DMS 273 treated with DMSO at 0.1 percent for 48 hours (cell line): ENCODE measurements around the gene DOP1A.

Experiments
- DNase-seq: peaks from one replicate; lab custom pipeline; 2025; lab: John Stamatoyannopoulos, UW

DOP1A gene

GRCh38 chr6:83083476-83083875 lies 16.0 kb downstream of the DOP1A start:
- no peak for DNase-seq

DNA sequence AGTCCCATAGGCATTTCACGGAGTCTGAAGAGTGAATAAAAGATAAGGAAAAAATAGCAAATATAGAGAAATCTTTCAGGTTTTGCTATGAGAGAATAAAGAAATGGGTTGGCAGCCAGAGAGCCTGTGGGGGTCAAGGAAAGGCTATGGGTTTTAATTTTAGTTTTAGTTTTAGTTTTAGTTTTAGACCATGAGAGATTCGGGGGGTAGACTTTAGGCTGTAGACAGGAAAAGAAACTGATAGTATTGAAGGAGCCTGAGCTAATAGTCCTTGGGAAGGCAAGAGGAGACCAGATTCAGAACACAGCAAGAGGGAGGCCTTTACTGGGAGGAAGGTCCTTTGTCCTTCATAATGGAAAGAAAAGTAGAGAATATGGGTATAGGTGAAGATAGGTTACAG lies 19.3 kb downstream of the DOP1A start:
- no peak for DNase-seq

- DNase-seq, result no peak
These were observed 25.4 kb downstream of the DOP1A start for GRCh38 chr6:83092756-83093399.

GRCh38 chr6:83096791-83097190 lies 29.3 kb downstream of the DOP1A start:
- no peak for DNase-seq

DNA sequence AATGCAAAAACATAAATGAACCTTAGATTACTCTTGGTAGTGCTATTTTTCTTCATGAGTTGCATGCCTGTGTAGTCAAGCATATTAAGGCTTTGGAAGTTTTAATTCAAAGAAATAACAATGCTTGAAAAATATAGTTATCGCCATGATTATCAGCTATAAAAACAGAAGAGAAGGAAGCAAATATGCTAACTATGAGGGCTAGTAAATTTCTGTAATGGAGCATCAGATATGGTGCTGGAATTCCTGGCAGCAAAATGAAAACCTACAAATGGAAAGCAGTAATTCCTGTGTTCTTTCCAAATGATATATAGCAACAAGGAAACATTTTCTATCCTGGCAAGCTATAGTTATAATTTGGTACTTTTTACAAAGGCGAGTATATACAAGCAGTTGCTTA lies 29.7 kb downstream of the DOP1A start:
- no peak for DNase-seq

DNA sequence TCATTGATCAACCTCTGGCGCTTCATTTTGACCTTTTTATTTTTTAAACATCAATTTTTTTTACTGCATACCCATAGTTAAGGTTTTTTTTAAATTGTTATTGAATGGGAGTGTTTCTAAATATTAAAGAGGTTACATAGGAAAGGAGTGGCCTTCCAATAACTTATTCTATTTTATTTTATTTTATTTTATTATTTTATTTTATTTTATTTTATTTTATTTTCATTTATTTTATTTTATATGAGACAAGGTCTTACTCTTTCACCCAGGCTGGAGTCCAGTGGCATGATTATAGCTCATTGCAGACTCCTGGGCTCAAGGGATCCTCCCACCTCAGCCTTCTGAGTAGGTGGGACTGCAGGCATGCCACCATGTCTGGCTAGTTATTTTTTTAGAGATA lies 30.2 kb downstream of the DOP1A start:
- no peak for DNase-seq

DNA sequence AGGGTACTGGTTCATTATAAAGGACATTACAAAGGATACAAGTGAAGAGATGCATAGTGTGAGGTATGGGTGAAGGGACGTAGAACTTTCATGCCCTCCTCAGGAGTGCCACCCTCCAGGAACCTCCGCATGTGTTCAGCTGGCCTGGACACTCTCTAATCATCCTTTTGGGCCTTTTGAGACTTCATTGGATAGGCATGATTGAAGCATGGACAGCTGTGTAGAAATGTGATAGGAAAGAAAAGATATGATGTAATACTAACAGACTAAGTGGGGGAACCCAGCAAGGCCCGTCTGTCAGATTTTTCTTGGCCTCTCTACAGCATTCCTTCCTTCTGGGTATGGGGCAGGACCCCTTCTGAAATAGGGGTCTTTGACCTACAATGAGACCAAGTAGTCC lies 31.1 kb downstream of the DOP1A start:
- no peak for DNase-seq

DNA sequence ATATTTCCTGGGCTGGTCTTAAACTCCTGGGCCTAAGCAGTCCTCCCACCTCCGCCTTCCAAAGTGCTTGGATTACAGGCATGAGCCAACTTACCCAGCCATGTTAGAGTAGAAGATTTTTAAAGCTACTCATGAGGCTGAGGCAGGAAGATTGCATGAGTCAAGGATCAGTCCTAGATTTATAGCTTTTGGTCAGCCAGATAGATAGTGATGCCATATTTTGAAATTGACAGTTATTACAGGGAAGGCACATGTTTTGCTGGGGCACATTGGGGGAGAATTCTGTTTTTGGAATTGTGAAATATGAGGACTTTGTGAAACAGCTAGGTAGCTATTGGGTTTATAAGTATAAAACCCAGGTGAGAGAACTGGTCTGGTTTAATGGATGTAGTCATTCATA lies 40.9 kb downstream of the DOP1A start:
- no peak for DNase-seq

- DNase-seq, result no peak
These were observed 45.8 kb downstream of the DOP1A start for GRCh38 chr6:83113258-83113657.

DNA sequence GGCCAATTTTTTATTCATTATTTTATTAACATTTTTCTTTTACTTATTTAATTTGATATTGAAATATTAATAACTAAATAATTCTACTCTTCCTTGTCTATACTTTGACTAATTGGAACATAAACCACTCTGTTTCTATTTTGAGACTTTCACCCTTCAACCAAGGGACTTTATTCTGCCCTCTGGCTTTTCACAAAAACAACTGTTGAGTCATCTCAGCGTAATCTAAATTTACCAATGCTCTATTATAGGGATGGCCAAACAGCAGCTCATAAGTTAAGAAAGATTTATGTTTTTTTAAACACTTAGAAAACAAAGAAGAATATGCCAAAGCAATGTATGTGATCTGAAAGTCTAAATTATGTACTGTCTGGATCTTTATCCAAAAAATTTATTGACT lies 46.7 kb downstream of the DOP1A start:
- DNase-seq, result no peak

- DNase-seq, result no peak
These were observed 50.3 kb downstream of the DOP1A start for GRCh38 chr6:83117802-83118201.

GRCh38 chr6:83119742-83120300 lies 52.4 kb downstream of the DOP1A start:
- DNase-seq, result no peak

DNA sequence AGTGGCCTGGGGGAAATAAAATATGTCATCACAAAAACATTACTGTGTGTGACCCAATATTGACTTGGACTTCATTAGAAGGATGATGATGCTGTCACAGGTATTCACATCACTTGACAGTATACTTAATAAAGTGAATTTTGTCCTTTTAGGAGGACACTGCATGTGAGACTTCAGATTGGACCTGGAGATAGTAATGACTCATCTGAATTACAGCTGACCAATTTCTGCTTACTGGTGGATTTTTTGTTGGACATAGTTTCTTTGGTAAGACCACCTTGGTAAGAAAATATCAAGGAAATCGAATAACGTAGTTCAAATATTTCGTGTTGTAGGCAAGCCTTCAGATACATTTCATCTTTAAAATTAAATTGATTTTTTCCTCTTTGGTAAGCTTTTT lies 57.1 kb downstream of the DOP1A start:
- no peak for DNase-seq

DNA sequence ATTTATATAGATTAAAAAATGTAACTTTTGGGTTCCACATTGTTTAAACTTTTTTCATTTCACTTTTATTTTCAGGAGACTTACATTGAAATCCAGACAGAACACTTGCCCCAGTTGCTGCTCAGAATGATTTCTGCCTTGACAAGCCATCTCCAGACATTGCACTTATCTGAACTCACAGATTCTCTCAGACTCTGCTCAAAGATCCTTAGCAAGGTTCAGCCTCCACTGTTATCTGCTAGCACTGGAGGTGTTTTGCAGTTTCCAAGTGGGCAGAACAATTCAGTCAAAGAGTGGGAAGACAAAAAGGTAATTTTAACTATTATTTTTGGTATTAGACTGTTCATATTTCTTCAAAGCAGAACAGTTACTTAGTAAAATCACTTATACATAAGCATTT lies 58.0 kb downstream of the DOP1A start:
- DNase-seq, result no peak

DNA sequence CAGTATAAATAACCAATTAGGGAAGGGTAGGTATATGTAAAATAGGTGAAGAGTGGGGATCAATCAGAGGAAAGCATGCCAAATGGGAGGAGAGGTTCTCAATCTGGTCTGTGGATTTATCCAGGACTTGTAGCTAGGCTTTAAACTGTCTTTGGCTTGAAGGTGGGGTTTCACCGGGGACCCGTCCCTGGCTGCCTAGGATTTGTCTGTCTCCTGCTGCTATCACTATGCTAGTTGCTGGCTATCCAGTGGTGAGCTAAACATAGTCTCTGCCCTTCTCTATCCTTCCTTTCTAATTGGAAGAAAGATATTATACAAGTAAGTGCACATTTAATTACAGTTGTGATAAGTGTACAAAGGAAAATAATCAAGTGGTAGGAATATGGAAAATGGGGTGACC lies 58.8 kb downstream of the DOP1A start:
- no peak for DNase-seq

DNA sequence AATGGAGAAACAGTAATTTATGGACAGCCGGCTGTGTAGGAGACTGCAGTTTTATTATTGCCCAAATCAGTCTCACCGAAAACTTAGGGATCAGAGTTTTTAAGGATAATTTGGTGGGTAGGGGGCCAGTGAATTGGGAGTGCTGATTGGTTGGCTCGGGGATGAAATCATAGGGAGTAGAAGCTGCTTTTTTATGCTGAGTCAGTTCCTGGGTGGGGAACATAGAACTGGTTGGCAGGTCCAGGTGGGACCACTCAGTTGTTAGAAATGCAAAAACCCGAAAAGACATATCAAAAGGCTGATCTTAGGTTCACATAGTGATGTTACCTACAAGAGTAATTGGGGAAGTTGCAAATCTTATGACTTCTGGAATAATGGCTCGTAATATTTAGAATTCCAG lies 59.3 kb downstream of the DOP1A start:
- no peak for DNase-seq

GRCh38 chr6:83127258-83127657 lies 59.8 kb downstream of the DOP1A start:
- no peak for DNase-seq

- DNase-seq, result no peak
These were observed 60.5 kb downstream of the DOP1A start for GRCh38 chr6:83127976-83128375.

GRCh38 chr6:83132121-83132520 lies 64.7 kb downstream of the DOP1A start:
- no peak for DNase-seq

GRCh38 chr6:83138118-83138722 lies 70.7 kb downstream of the DOP1A start:
- no peak for DNase-seq

GRCh38 chr6:83138758-83139157 lies 71.3 kb downstream of the DOP1A start:
- DNase-seq, result no peak

DNA sequence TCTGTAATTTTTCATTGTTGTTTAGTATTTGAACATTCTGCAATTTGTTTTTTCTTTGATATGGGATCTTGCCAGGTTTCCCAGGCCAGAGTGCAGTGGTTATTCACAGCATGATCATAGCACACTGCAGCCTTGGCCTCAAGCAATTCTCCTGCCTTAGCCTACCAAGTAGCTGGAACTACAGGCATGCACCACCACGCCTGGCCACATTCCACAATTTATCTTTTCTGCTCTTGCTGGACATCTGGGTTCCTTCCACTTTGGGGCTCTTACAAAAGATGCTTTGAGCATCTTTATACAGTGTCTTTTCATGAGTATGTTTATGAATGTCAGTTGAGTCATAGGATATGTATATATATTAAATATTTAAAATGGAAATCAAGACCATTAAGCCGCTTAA lies 83.6 kb downstream of the DOP1A start:
- DNase-seq, result no peak

DNA sequence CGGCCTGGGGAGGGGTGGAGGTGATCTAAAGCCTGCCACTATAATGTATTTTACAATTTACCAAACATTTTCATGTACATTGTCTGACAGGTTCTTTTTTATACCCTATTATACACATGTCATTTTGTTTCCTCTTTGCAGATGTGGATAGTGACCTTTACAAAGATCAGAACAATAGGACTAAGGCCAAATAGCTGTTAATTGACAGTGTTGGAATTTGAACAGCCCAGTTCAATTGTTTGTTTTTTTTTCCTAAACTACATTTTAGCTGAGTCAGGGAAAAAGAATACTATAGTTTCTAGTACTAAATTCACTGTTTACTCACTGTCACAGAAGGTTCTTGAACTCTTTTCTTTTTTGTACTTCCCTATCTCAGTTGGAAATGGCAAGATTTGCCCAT lies 85.4 kb downstream of the DOP1A start:
- DNase-seq, result no peak
